Stomach (tissue), 9 donors: ENCODE measurements around the gene BBLN. TPM values are rescaled to one million over a fixed set of nuclear protein-coding genes. Genes with fewer than 3 reads are reported as not detected.

Experiments
- DNase-seq, 2 donors: peaks; one replicate each; pipeline versions ENCODE4 v3.0.0 to v3.0.0-alpha.2; 2013 to 2019
- H3K27ac ChIP-seq, 5 donors: fragments of 200-600 bp in 4 of 5; sonication (generic) in 4 of 5; one replicate each; pipeline ENCODE4 v1.5.1; 2013 to 2019; ENCODE audit warnings: mild to moderate bottlenecking in 1 of 5, moderate library complexity in 1 of 5
- H3K27me3 ChIP-seq, 3 donors: fragments of 200-600 bp; sonication (generic); one replicate each; pipeline ENCODE4 v1.5.1; 2017 to 2019; ENCODE audit warnings: mixed run types in 1 of 3
- H3K36me3 ChIP-seq, 4 donors: fragments of 200-600 bp; sonication (generic); 1 replicate in 3 of 4; 2 replicates in 1 of 4; pipeline ENCODE4 v1.5.1; 2016 to 2019
- H3K4me1 ChIP-seq, 4 donors: fragments of 200-600 bp; sonication (generic); one replicate each; pipeline ENCODE4 v1.5.1; 2016 to 2019
- H3K4me3 ChIP-seq, 4 donors: fragments of 200-600 bp; sonication (generic) in 3 of 4; one replicate each; pipeline ENCODE4 v1.5.1; 2016 to 2019; ENCODE audit warnings: mild to moderate bottlenecking in 1 of 4
- H3K9me3 ChIP-seq, 4 donors: fragments of 200-600 bp; sonication (generic); one replicate each; pipeline ENCODE4 v1.5.1; 2016 to 2019
- EP300 ChIP-seq: sonication (generic); formaldehyde crosslinking; IDR thresholded peaks from one replicate; pipeline ENCODE4 v1.6.1; 2017; ENCODE audit warnings: antibody characterized with exemption
- POLR2A ChIP-seq, 4 donors: fragments of 450-650 bp; IDR thresholded peaks; one replicate each; pipeline ENCODE4 v1.6.1; 2016; ENCODE audit warnings: antibody characterized with exemption in 4 of 4, control low read depth in 2 of 4, mild to moderate bottlenecking in 1 of 4, moderate library complexity in 1 of 4
- POLR2AphosphoS5 ChIP-seq, 3 donors: sonication (generic); formaldehyde crosslinking; IDR thresholded peaks; one replicate each; pipeline ENCODE4 v1.6.1; 2016; ENCODE audit warnings: antibody characterized with exemption in 3 of 3
- WGBS, 5 donors: extraction: QIAGEN DNeasy Blood & Tissue Kit in 3 of 5; methylation state at CpG; one replicate each; pipeline versions ENCODE4 v1.1.5 to v1.1.7; 2013 to 2018; 5-methylcytosine and 5-hydroxymethylcytosine counted together
- intact Hi-C: fragments of 100-400 bp; cut with DNase I; formaldehyde crosslinking; loops from one replicate; pipeline ENCODE4 v1.15.1; 2023; ENCODE audit warnings: low total_unique reads
- polyA plus RNA-seq, 3 donors: library from polyadenylated mRNA; stranded (reverse); fragments of 200-250 nt; gene quantifications; one replicate each; pipeline ENCODE4 v1.2.3, GENCODE V29; 2013
- total RNA-seq, 5 donors: library from RNA; depleted of rRNA; stranded (reverse); fragments of >200 nt; gene quantifications; one replicate each; pipeline versions ENCODE4 v1.1.0 to v1.2.3, GENCODE V29; 2014 to 2016
- TF ChIP-seq, protein P1 (sequence below), 7 experiments: fragments of 450-650 bp in 4 of 7; fragments of 200-600 bp in 3 of 7; sonication (generic) in 3 of 7; IDR thresholded peaks; one replicate each; pipeline ENCODE4 v1.5.1; 2016 to 2019; ENCODE audit warnings: antibody characterized with exemption in 7 of 7, control low read depth in 2 of 7, mild to moderate bottlenecking in 1 of 7
- donor health status: healthy with polysubstance abuse.
- donor health status: Bipolar disorder and iron deficiency.
- donor health status: healthy.

The BBLN gene
- total and polyA plus RNA-seq, 8 donors, result 17.8 to 193 (median 147) TPM; not detected in 1

DNA sequence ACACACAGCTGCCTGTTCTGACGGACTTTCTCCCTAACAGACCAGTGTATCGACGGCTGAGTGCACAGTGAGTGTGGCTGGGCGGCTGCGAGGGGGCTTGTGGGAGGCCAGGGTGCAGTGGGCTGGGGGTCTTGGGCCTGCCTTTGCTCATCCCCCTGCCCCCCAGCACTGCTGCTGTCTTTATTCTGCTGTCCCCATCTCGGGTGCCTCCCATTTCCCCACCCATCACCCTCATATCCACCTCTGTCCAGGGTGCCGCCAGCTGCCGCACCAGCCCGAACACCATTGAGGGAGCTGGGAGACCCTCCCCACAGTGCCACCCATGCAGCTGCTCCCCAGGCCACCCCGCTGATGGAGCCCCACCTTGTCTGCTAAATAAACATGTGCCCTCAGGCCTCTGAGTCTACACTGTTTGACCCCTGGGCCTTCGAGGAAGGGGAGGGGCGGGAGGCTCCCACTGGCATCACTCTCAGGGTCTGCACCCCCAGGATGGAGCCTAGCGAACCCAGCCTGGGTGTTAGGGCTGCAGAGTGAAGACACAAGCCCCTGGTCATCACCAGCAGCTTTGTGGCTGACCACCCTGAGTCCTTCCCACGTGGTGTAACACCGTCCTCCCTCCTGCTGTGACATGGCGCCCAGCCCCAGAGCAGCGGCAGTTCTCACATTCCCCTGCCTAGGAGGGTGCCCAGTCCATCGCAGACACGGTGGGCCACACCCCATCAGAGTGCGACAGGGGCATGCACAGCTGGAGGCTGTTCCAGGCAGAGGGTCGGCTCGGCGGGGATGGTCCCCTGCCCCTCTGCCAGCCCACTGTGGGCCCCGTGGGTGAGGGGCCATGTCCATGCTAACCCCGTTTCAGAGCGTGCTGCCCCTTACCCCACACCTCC lies 6.8 kb upstream of the BBLN start:
- Histone ChIP-seq H3K4me1 (peaks cover 9 to 31% (median 13%) of the 10 kb centered on the region in 4 donors), H3K9me3 (no peaks in the 10 kb centered on the region), H3K36me3 (no peaks in the 10 kb centered on the region), H3K27ac (peak overlapping the region in 1 of 5 donors; percentile 5), H3K27me3 (no peaks in the 10 kb centered on the region), H3K4me3 (no peak overlapping the region)
- WGBS, 5 donors, result 82 to 85% (median 84%) methylated on average over 8 to 26 of the region's 26 CpGs
- DNase-seq, result no peak
- intact Hi-C loops, result no loop called here
- peak in 1 of 3 donors; percentile 43 for TF ChIP-seq POLR2AphosphoS5 (IDR thresholded peaks at IDR 0.05)
- no peak for TF ChIP-seq POLR2A (IDR thresholded peaks at IDR 0.05)

DNA sequence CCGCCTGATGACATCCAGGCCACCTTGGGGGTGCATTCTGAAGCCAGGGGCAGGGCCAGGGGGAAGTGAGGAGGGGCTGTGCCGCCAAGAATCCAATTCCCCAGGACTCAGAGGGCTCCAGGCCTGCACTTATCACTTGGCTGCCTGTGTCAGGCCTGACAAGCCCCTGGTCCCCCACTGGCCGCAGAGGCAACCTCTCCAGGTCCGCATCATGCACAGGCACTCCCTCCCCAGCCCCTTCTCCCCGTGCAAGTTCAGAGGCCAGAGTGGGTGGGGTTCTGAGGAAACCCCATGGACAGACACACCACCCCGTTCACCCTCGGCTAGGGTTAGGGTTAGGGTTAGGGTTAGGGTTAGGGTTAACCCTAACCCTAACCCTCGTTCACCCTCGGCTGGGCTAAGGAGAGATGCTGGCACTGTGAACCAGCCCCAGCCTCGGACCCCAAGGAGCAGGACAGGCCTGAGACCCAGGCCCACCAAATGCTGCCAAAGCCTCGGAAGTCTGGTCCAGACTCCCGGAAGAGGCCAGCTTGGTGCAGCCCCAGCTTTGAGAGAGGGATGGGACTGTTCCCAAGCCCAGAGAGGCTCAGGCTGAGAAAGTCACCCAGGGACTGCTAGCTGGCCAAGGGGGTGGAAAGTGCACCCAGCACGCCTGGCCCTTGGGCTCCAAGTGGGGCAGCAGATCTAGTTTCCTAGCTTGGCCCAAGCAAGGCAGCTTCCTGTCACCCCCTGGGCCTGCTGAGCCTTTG lies 5.9 kb upstream of the BBLN start:
- Histone ChIP-seq H3K27me3 (no peaks in the 10 kb centered on the region), H3K4me1 (peaks cover 5 to 28% (median 10%) of the 10 kb centered on the region in 4 donors), H3K4me3 (no peak overlapping the region), H3K9me3 (no peaks in the 10 kb centered on the region), H3K36me3 (no peaks in the 10 kb centered on the region), H3K27ac (peak overlapping the region in 1 of 5 donors; percentile 32)
- TF ChIP-seq, protein P1, sequence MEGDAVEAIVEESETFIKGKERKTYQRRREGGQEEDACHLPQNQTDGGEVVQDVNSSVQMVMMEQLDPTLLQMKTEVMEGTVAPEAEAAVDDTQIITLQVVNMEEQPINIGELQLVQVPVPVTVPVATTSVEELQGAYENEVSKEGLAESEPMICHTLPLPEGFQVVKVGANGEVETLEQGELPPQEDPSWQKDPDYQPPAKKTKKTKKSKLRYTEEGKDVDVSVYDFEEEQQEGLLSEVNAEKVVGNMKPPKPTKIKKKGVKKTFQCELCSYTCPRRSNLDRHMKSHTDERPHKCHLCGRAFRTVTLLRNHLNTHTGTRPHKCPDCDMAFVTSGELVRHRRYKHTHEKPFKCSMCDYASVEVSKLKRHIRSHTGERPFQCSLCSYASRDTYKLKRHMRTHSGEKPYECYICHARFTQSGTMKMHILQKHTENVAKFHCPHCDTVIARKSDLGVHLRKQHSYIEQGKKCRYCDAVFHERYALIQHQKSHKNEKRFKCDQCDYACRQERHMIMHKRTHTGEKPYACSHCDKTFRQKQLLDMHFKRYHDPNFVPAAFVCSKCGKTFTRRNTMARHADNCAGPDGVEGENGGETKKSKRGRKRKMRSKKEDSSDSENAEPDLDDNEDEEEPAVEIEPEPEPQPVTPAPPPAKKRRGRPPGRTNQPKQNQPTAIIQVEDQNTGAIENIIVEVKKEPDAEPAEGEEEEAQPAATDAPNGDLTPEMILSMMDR (IDR thresholded peaks at IDR 0.05), result no peak
- no peak for TF ChIP-seq EP300
- TF ChIP-seq POLR2A (IDR thresholded peaks at IDR 0.05), result no peak
- peak in 1 of 3 donors; percentile 24 for TF ChIP-seq POLR2AphosphoS5 (IDR thresholded peaks at IDR 0.05)
- no peak for DNase-seq
- intact Hi-C loops, result no loop called here
- 75 to 89% (median 88%) methylated on average over 11 to 13 of the region's 13 CpGs for WGBS, 5 donors

DNA sequence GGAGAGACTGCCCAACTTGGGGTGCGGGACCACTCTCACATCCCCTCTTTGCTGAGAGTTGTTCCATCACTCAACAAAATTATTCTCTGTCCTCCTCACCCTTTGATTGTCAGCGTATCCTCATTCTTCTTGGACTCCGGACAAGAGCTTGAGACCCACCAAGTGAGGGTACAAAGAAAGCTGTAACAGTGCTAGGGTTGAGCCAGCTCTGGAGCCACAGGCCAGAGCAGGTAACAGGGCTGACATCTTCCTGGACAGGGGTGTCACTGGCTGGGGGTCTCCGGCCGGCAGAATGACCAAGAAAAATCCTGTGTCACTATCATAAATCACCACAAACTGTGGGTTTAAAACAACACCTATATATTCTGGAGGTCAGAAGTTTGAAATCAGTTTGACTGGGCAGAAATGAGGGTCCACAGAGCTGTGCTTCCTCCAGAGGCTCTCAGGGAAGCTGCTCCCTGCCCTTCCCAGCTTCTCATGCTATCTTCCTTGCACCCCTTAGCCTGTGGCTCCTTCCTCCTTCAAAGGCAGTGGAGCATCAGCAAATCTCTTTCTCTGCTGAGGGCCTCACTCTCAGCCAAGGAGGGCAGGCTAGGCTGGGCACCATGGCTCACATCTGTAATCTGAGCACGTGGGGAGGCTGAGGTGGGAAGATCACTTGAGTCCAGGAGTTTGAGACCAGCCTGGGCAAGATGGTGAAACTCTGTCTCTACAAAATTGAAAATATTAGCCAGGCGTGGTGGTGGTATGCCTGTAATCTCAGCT lies 4.1 kb upstream of the BBLN start:
- intact Hi-C loops, result no loop called here

DNA sequence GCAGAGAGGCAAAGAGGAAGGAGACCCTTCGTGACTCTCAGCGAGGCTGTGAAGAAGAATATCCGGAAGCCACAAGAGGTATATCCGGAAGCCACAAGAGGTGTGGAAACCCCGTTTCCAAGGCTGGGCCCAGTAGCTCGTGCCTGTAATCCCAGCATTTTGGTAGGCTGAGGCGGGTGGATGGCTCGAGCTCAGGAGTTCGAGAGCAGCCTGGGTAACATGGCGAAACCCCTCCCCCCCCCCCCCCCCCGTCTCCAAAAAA lies 612 bp upstream of the BBLN start:
- Histone ChIP-seq H3K36me3 (peaks cover 12 to 25% (median 24%) of the 10 kb centered on the region in 4 donors), H3K9me3 (no peaks in the 10 kb centered on the region), H3K4me1 (peaks cover 5 to 31% (median 21%) of the 10 kb centered on the region in 4 donors), H3K4me3 (peak overlapping the region; percentile 80 to 91 (median 83)), H3K27me3 (no peaks in the 10 kb centered on the region), H3K27ac (peak overlapping the region; percentile 74 to 89 (median 79))
- intact Hi-C loops, result no loop called here
- no peak for DNase-seq
- no peak for TF ChIP-seq POLR2AphosphoS5 (IDR thresholded peaks at IDR 0.05)
- no peak for TF ChIP-seq POLR2A (IDR thresholded peaks at IDR 0.05)
- TF ChIP-seq, protein P1 (IDR thresholded peaks at IDR 0.05), result no peak
- TF ChIP-seq EP300, result no peak
- 32 to 44% (median 39%) methylated on average over 5 to 11 of the region's 11 CpGs for WGBS, 5 donors

More for the DNA sequence above, 4.1 kb upstream of the BBLN start:
- Histone ChIP-seq H3K27ac (no peak overlapping the region), H3K4me3 (no peak overlapping the region), H3K9me3 (no peaks in the 10 kb centered on the region), H3K36me3 (no peaks in the 10 kb centered on the region), H3K27me3 (no peaks in the 10 kb centered on the region), H3K4me1 (peaks cover 5 to 22% (median 14%) of the 10 kb centered on the region in 4 donors)
- DNase-seq, result no peak
- TF ChIP-seq, protein P1 (IDR thresholded peaks at IDR 0.05), result no peak
- TF ChIP-seq EP300 (no peak), POLR2AphosphoS5 (IDR thresholded peaks at IDR 0.05) (no peak), POLR2A (IDR thresholded peaks at IDR 0.05) (no peak)
- 81 to 87% (median 86%) methylated on average over 7 of the region's 7 CpGs for WGBS, 5 donors
